Epithelial cell of esophagus (primary cell): ENCODE data around the gene KLRD1.

ENCODE experiments used
- DNase-seq: peaks from one replicate; pipeline ENCODE4 v3.0.0; 2010; ENCODE audit warnings: low read depth
- H3K4me3 ChIP-seq: 2 replicates; pipeline ENCODE4 v1.5.1; 2011; ENCODE audit warnings: mild to moderate bottlenecking, low read length, control low read depth
- CTCF ChIP-seq: IDR thresholded peaks from 2 replicates; pipeline ENCODE4 v1.5.1; 2011; ENCODE audit warnings: low read depth, mild to moderate bottlenecking, low read length, control low read depth, inconsistent platforms; ENCODE audit not compliant: insufficient read depth; ENCODE audit errors: missing control alignments

KLRD1 gene

DNA sequence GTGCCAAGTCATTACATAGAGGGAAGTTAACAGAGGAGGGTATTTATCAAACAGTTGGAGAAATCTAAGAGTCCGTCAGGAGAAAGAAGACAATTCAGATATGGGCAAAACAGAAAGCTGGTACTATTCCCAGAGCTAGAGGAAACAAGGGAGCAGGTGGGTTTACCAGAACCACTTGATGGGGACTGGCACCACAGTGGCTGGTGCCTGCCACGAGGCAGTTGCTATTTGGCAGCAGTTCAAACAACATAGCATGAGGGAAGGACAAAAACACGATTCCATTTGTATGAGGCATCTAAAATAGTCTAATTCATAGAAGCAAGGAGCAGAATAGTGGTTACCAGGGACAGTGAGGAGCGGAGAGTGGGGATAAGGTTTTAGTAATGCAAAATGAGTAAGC lies 24.6 kb upstream of the KLRD1 start:
- no peak for TF ChIP-seq CTCF
- no peak overlapping the region for H3K4me3 ChIP-seq
- DNase-seq = no peak

DNA sequence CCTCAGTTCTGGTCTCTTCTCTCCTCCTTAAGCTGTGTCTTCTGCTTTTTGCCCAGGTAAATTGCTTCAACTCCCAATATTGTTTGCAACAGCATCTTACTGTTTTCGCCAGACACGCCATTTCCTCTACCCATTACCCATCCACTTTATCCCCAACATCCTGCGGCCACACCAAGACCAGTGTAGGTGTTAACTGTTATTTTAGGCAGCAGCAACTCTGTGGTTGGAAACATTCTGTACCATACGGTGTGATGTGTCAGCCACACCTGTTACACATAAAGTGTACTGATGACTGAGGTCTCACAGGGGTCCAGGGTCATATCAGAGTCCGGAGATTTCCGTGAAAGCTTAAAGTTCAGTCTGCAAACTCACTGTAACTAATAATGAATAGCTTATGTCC lies 21.8 kb upstream of the KLRD1 start:
- TF ChIP-seq CTCF = no peak
- no peak for DNase-seq
- no peak overlapping the region for H3K4me3 ChIP-seq

- TF ChIP-seq CTCF = no peak
- no peak overlapping the region for H3K4me3 ChIP-seq
- DNase-seq = no peak
Observed at GRCh38 chr12:10289005-10289754, 18.5 kb upstream of the KLRD1 start.

- no peak for DNase-seq
- no peak for TF ChIP-seq CTCF
- no peak overlapping the region for H3K4me3 ChIP-seq
Observed at GRCh38 chr12:10291030-10291429, 16.6 kb upstream of the KLRD1 start.

DNA sequence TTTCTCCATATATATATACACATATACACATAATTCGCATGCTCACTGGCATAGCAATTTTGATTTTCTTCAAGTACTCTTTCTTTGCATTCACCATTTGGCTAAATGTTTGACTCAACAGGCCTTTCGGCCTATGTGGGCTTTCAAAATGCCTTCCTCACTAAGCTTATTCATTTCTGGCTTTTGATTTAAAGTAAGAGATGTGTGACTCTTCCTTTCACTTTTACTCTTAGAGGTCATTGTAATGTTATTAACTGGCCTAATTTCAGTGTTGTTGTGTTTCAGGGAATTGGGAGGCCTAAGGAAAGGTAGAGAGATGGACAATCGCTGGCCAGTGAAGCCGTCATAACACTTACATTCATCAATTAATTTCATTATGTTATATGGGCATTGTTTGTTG lies 14.5 kb upstream of the KLRD1 start:
- DNase-seq = no peak
- no peak for TF ChIP-seq CTCF
- H3K4me3 ChIP-seq = no peak overlapping the region

GRCh38 chr12:10293570-10294227 lies 14.0 kb upstream of the KLRD1 start:
- no peak for DNase-seq

More at GRCh38 chr12:10293570-10294227, 14.0 kb upstream of the KLRD1 start:
- H3K4me3 ChIP-seq = no peak overlapping the region
- TF ChIP-seq CTCF = no peak
